Renal pelvis (tissue), 4 donors: ENCODE measurements around the gene PHACTR4. TPM values are rescaled to one million over a fixed set of nuclear protein-coding genes. Genes with fewer than 3 reads are reported as not detected.
"Not testable (repeated sequence)": the region's sequence is repeated elsewhere in the genome, so short reads cannot be mapped to it uniquely, and the experiment has no call there.

ENCODE experiments used
- DNase-seq: peaks from one replicate; pipeline ENCODE4 v3.0.0-alpha.2; 2013
- polyA plus RNA-seq, 3 donors: library from polyadenylated mRNA; unstranded; fragments of 120-200 nt; gene quantifications; one replicate each; pipeline ENCODE4 v1.2.1, GENCODE V29; 2013; ENCODE audit not compliant: insufficient read length in 3 of 3

PHACTR4 gene
- polyA plus RNA-seq, 3 donors, result 75.0 to 102 (median 77.8) TPM

- no peak for DNase-seq
These were observed 52.2 kb downstream of the PHACTR4 start for GRCh38 chr1:28421744-28422143.

- DNase-seq, result no peak
These were observed 57.3 kb downstream of the PHACTR4 start for GRCh38 chr1:28426831-28427230.

- DNase-seq, result no peak
These were observed 58.5 kb downstream of the PHACTR4 start for GRCh38 chr1:28428012-28428411.

GRCh38 chr1:28428990-28429520 is 59.5 kb downstream of the PHACTR4 start:
- DNase-seq, result no peak

- no peak for DNase-seq
These were observed 66.8 kb downstream of the PHACTR4 start for GRCh38 chr1:28436211-28436769.

- no peak for DNase-seq
These were observed 67.9 kb downstream of the PHACTR4 start for GRCh38 chr1:28437264-28437923.

DNA sequence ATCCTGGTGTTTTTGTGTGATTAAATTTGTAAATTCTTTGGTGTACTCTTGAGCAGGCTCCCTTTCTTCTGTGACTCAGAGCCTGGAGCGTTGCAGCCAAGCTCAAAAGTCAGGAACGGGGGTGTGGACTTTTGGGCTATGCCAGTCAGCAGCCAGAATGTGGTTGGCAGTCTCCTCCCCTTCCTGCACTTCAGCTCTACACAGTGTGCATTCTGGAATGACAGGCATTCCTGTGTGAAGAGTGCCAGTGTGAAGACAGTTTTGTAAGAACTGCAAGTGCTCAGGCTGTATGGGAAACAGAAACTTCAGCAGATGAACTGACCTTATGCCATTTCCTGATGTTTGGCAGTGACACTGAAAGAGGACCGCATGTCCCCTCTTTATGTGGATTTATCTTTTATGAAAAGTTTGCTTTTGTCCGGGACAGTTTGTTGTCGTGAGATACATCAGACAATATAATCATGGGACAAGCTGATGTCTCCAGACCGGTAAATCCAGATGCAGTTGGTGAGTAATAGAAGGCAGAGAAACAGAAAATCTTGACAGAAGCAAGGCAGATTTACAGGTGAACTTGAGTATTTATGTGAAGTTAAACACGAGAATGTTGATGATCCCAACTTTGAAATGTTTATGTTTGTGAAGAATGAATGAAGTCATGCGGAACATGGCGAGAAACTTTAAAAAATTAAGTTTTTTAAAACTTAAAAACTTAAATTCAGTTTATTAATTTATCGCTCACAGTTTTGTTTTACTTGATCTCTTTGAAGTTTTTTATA is 68.6 kb downstream of the PHACTR4 start:
- DNase-seq, result peak; percentile 65

GRCh38 chr1:28439320-28439719 is 69.8 kb downstream of the PHACTR4 start:
- DNase-seq, result no peak

GRCh38 chr1:28441674-28442073 is 72.1 kb downstream of the PHACTR4 start:
- DNase-seq, result no peak

GRCh38 chr1:28443550-28443949 is 74.0 kb downstream of the PHACTR4 start:
- DNase-seq, result no peak

DNA sequence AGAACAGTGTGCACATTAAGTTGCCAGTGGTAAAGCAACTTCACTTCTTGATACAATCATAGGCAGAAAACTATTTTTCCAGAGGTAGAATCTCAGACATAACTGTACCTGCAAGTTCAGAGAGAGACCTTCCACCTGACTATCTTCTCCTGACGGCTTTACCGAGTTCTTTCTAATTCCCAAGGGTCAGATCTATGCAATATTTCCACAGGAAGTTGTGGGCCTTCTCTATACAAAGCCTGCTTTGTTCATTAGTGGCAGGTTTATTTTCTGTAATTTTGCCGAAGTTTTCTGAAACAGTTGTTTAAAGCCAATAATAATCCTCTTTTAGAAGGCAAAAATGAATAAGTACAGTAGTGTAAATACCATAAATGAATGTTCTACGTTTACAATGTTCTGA is 78.1 kb downstream of the PHACTR4 start:
- DNase-seq, result no peak

DNA sequence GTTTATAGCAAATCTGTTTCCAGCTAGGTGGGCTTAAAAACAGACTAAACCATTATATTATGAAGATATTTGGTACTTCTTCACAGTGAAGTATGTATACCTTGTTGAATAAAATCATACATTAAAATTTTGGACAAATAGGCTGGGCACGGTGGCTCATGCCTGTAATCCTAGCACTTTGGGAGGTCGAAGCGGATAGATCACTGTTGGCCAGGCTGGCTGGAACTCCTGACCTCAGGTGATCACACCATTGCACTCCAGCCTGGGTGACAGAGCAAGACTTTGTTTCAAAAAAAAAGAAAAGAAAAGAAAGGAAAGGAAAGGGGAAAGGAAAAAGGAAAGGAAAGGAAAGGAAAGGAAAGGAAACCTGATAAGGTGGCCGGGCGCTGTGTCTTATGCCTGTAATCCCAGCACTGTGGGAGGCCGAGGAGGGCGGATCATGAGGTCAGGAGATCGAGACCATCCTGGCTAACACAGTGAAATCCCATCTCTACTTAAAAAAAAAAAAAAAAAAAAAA is 78.6 kb downstream of the PHACTR4 start:
- DNase-seq, result not testable (repeated sequence)

GRCh38 chr1:28449904-28450303 is 80.4 kb downstream of the PHACTR4 start:
- no peak for DNase-seq

- no peak for DNase-seq
These were observed 81.0 kb downstream of the PHACTR4 start for GRCh38 chr1:28450561-28450960.

DNA sequence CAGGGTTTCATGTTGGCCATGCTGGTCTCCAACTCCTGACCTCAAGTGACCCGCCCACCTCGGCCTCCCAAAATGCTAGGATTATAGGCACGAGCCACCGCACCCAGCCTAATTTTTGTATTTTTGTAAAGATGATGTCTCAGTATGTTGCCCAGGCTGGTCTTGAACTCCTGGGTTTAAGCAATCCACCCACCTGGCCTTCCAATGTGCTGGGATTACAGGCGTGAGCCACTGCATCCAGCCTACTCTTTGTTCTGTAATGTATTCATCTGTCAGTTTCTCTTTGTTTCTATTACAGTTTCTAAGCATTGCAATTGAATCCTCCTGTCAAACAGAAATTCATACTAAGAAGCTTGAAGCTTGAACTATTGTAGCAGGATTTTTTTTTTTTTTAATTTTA is 81.5 kb downstream of the PHACTR4 start:
- DNase-seq, result no peak

DNA sequence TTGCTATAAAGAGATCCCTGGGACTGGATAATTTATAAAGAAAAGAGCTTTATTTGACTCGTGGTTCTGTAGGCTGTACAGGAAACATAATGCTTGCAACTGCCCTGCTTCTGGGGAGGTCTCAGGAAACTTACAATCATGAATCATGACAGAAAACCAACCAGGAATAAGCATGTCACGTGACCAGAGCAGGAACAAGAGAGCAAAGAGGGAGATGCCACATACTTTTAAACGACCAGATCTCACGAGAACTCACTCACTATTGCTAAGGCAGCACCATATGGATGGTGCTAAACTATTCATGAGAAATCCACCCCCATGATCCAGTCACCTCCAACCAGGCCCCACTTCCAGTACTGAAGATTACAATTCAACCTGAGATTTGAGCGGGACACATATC is 86.5 kb downstream of the PHACTR4 start:
- no peak for DNase-seq

GRCh38 chr1:28457678-28458077 is 88.1 kb downstream of the PHACTR4 start:
- no peak for DNase-seq

DNA sequence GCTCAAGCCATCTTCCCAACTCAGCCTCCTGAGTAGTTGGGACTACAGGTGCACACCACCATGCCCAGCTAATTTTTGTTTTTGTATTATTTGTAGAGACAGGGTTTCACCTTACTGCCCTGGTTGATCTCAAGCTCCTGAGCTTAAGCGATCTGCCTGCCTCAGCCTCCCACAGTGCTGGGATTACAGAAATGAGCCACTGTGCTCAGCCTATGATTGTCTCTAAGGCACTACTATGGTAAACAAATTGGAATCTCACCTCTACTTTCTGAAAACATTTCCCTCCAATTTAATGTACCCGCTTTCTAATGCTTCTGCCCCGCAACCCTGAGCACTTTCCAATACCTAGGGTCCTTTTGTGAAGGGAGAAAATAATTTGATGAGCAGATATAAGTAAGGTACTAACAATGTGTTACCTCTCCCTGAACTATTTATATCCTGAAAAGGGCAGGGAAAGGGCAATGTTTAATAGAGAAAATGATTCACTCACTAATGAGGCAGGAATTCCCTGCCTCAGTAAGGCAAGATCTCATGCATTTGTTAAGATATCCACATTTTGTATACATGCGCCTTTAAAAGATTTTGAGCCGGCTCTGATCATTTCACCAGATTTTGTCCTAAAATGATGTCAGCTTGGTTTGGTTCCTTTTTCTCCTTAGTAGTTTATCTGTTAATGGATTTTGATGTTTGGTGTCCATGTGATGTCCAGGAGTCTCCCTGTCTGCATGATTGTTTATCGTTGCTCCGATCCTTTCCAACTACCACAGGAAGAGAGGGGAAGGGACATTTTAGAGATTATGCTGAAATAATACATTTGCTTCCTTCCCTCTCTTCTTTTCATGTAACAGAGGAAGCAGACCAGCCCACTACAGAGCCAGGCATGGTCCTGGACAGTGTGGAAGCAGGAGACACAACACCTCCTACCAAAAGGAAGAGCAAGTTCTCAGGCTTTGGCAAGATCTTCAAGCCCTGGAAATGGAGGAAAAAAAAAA is 89.0 kb downstream of the PHACTR4 start:
- DNase-seq, result no peak

GRCh38 chr1:28466226-28466778 is 96.8 kb downstream of the PHACTR4 start:
- DNase-seq, result no peak

GRCh38 chr1:28470146-28470545 is 100.6 kb downstream of the PHACTR4 start:
- no peak for DNase-seq

- not testable (repeated sequence) for DNase-seq
These were observed 110.0 kb downstream of the PHACTR4 start for GRCh38 chr1:28479497-28479896.
